HCT116 (cell line): Measurements from ENCODE around the gene ATXN2. TPM values are rescaled to one million over a fixed set of nuclear protein-coding genes. Genes with fewer than 3 reads are reported as not detected.

Experiments
- ATAC-seq: fragments of 200-7000 bp; cut with Tn5 transposase; 2 replicates; pipeline ENCODE4 v1.9.1; 2020; ENCODE audit warnings: mild to moderate bottlenecking, moderate library complexity
- BruUV-seq: library from RNA; stranded (reverse); fragments of 400-500 nt; replicated peaks from 2 replicates; lab custom pipeline; 2021; lab: Mats Ljungman, UMichigan
- CTCF ChIA-PET: fragments of 300-600 bp; sonication (Branson Sonifier 250); formaldehyde crosslinking; loops from one replicate; lab custom pipeline; 2021; ENCODE audit warnings: antibody characterized with exemption; lab: Charles Lee
- POLR2A ChIA-PET: fragments of 300-600, 350-600 bp; sonication (Branson Sonifier 250); formaldehyde crosslinking; loops from one replicate; lab custom pipeline; 2021; ENCODE audit warnings: antibody characterized with exemption; lab: Charles Lee
- RAD21 ChIA-PET, 2 experiments: fragments of 300-600 bp; sonication (Branson Sonifier 250); formaldehyde crosslinking; loops; one replicate each; lab custom pipeline; 2023; ENCODE audit warnings: low total read pairs in 2 of 2; ENCODE audit not compliant: uncharacterized antibody in 2 of 2, unreplicated experiment in 2 of 2, low non-redundant PET in 1 of 2; lab: Charles Lee
- DNase-seq: peaks from one replicate; pipeline ENCODE4 v3.0.0-alpha.2; 2010; ENCODE audit warnings: low read depth, low spot score
- H2AFZ ChIP-seq: fragments of 200-600 bp; shearing (Covaris generic), sonication (generic); 2 replicates; pipeline ENCODE4 v1.6.1; 2017; ENCODE audit warnings: low read depth, mixed run types, mixed read lengths, antibody characterized with exemption, low read length; ENCODE audit not compliant: poor library complexity, severe bottlenecking
- H3K27ac ChIP-seq: 2 replicates; pipeline ENCODE4 v1.5.1; 2012; ENCODE audit warnings: low read depth, low read length
- H3K27me3 ChIP-seq: fragments of 200-600 bp; sonication (generic); 2 replicates; pipeline ENCODE4 v1.6.1; 2016; ENCODE audit warnings: mixed run types, low read length, mixed read lengths; ENCODE audit not compliant: insufficient read depth
- H3K36me3 ChIP-seq, 2 experiments: fragments of 200-500 bp in 1 of 2; fragments of 200-600 bp in 1 of 2; sonication (Bioruptor generic) in 1 of 2; sonication (generic) in 1 of 2; 2 replicates each; pipeline versions ENCODE4 v1.5.1 to v1.6.1; 2014 to 2016; ENCODE audit warnings: low read length in 2 of 2, inconsistent platforms in 1 of 2, mixed read lengths in 1 of 2, mixed run types in 1 of 2; ENCODE audit not compliant: insufficient read depth in 2 of 2, control insufficient read depth in 1 of 2
- H3K4me1 ChIP-seq, 2 experiments: fragments of 200-600 bp in 1 of 2; sonication (generic) in 1 of 2; 2 replicates each; pipeline versions ENCODE4 v1.5.1 to v1.6.1; 2012 to 2017; ENCODE audit warnings: low read length in 2 of 2, inconsistent platforms in 1 of 2, mild to moderate bottlenecking in 1 of 2, mixed read lengths in 1 of 2, mixed run types in 1 of 2, moderate library complexity in 1 of 2; ENCODE audit not compliant: insufficient read depth in 2 of 2, control insufficient read depth in 1 of 2
- H3K4me2 ChIP-seq: fragments of 200-600 bp; sonication (generic); 2 replicates; pipeline ENCODE4 v1.6.1; 2017; ENCODE audit warnings: mixed run types, low read length, mixed read lengths
- H3K4me3 ChIP-seq, 2 experiments: fragments of 200-600 bp in 1 of 2; sonication (generic) in 1 of 2; replicated peaks in 1 of 2; 2 replicates each; pipeline ENCODE4 v1.5.1; 2011 to 2016; ENCODE audit warnings: low read length in 2 of 2, control low read depth in 1 of 2, low read depth in 1 of 2, mild to moderate bottlenecking in 1 of 2, mixed read lengths in 1 of 2, mixed run types in 1 of 2
- H3K79me2 ChIP-seq: fragments of 200-600 bp; sonication (generic); 2 replicates; pipeline ENCODE4 v1.6.1; 2017; ENCODE audit warnings: mild to moderate bottlenecking, mixed run types, low read length, moderate library complexity, mixed read lengths; ENCODE audit not compliant: insufficient read depth
- H3K9ac ChIP-seq: fragments of 200-600 bp; sonication (generic); 2 replicates; pipeline ENCODE4 v1.6.1; 2016; ENCODE audit warnings: low read length, mixed read lengths
- H3K9me2 ChIP-seq: fragments of 200-600 bp; sonication (generic), shearing (Covaris generic); 2 replicates; pipeline ENCODE4 v1.6.1; 2017; ENCODE audit warnings: mixed run types, mild to moderate bottlenecking, moderate library complexity; ENCODE audit not compliant: insufficient read depth
- H3K9me3 ChIP-seq, 2 experiments: fragments of 200-500 bp in 1 of 2; fragments of 200-600 bp in 1 of 2; sonication (Bioruptor generic) in 1 of 2; sonication (generic) in 1 of 2; 2 replicates each; pipeline ENCODE4 v1.6.1; 2014 to 2017; ENCODE audit warnings: low read length in 2 of 2, mixed read lengths in 2 of 2, inconsistent platforms in 1 of 2, low read depth in 1 of 2, mild to moderate bottlenecking in 1 of 2, mixed run types in 1 of 2, moderate library complexity in 1 of 2; ENCODE audit not compliant: control insufficient read depth in 1 of 2, insufficient read depth in 1 of 2
- H4K20me1 ChIP-seq: fragments of 200-600 bp; sonication (generic), shearing (Covaris generic); 2 replicates; pipeline ENCODE4 v1.6.1; 2017; ENCODE audit warnings: mixed run types, mild to moderate bottlenecking, moderate library complexity; ENCODE audit not compliant: insufficient read depth
- ATF3 ChIP-seq: IDR thresholded peaks from 2 replicates; pipeline ENCODE4 v1.6.1; 2012
- CBX3 ChIP-seq: IDR thresholded peaks from 2 replicates; pipeline ENCODE4 v1.6.1; 2012; ENCODE audit warnings: low read depth
- CEBPB ChIP-seq: IDR thresholded peaks from 2 replicates; pipeline ENCODE4 v1.6.1; 2012; ENCODE audit warnings: low read depth
- CTCF ChIP-seq, 3 experiments: fragments of 200-600 bp in 1 of 3; sonication (generic) in 1 of 3; IDR thresholded peaks in 2 of 3; conservative IDR thresholded peaks in 1 of 3; 2 replicates each; pipeline ENCODE4 v1.5.1; 2012 to 2017; ENCODE audit warnings: low read depth in 2 of 3, low read length in 2 of 3, antibody characterized with exemption in 1 of 3, borderline replicate concordance in 1 of 3, control low read depth in 1 of 3, mild to moderate bottlenecking in 1 of 3, mixed read lengths in 1 of 3, mixed run types in 1 of 3, moderate library complexity in 1 of 3; ENCODE audit not compliant: insufficient read depth in 1 of 3
- EGR1 ChIP-seq: IDR thresholded peaks from 2 replicates; pipeline ENCODE4 v1.6.1; 2012; ENCODE audit warnings: low read depth
- ELF1 ChIP-seq: IDR thresholded peaks from 2 replicates; pipeline ENCODE4 v1.6.1; 2012; ENCODE audit warnings: low read depth, borderline replicate concordance
- EZH2phosphoT487 ChIP-seq: fragments of 200-600 bp; IDR thresholded peaks from 2 replicates; pipeline ENCODE4 v1.6.1; 2018; ENCODE audit warnings: antibody characterized with exemption, borderline replicate concordance
- FOSL1 ChIP-seq: IDR thresholded peaks from 2 replicates; pipeline ENCODE4 v1.6.1; 2012; ENCODE audit warnings: low read depth
- JUND ChIP-seq: IDR thresholded peaks from 2 replicates; pipeline ENCODE4 v1.6.1; 2012
- MAX ChIP-seq: IDR thresholded peaks from 2 replicates; pipeline ENCODE4 v1.6.1; 2012
- POLR2A ChIP-seq: IDR thresholded peaks from 2 replicates; pipeline ENCODE4 v1.7.0; 2011; ENCODE audit warnings: borderline replicate concordance; ENCODE audit not compliant: insufficient read depth, insufficient read length; ENCODE audit errors: extremely low read depth
- SIN3A ChIP-seq: IDR thresholded peaks from 2 replicates; pipeline ENCODE4 v1.6.1; 2012; ENCODE audit warnings: low read depth
- SP1 ChIP-seq: IDR thresholded peaks from 2 replicates; pipeline ENCODE4 v1.6.1; 2012; ENCODE audit warnings: low read depth
- TCF7L2 ChIP-seq: IDR thresholded peaks from 2 replicates; pipeline ENCODE4 v1.7.0; 2011; ENCODE audit warnings: borderline replicate concordance, inconsistent platforms; ENCODE audit not compliant: insufficient read depth, insufficient read length; ENCODE audit errors: extremely low read depth
- YY1 ChIP-seq: IDR thresholded peaks from 2 replicates; pipeline ENCODE4 v1.6.1; 2011; ENCODE audit warnings: low read length, low read depth, moderate library complexity, mild to moderate bottlenecking; ENCODE audit not compliant: insufficient replicate concordance; ENCODE audit errors: extremely low read depth
- ZFX ChIP-seq: fragments of 450-650 bp; IDR thresholded peaks from 2 replicates; pipeline ENCODE4 v1.6.1; 2017
- ZNF274 ChIP-seq: fragments of 200-500 bp; sonication (Bioruptor generic); IDR thresholded peaks from 2 replicates; pipeline ENCODE4 v1.6.1; 2014; ENCODE audit warnings: mild to moderate bottlenecking, low read depth, low read length, inconsistent platforms
- intact Hi-C: fragments of 100-400 bp; cut with micrococcal nuclease; formaldehyde crosslinking; loops from 2 replicates; pipeline ENCODE4 v1.10.0; 2022
- total RNA-seq: library from RNA; stranded (reverse); gene quantifications from one replicate; pipeline ENCODE4 v1.2.1, GENCODE V29; 2021; ENCODE audit not compliant: unreplicated experiment

Gene ATXN2
- total RNA-seq, 1 experiment from 2014 or later = 72.7 TPM

GRCh38 chr12:111640506-111640905 is 41.4 kb upstream of the ATXN2 start:
- H3K9me3 ChIP-seq = no peaks in the 10 kb centered on the region
- no peak overlapping the region for H3K4me2 ChIP-seq
- H3K4me3 ChIP-seq = no peak overlapping the region
- RAD21 ChIA-PET = no interaction called here
- H3K4me1 ChIP-seq = peaks cover 0 to 3% of the 10 kb centered on the region in 2 experiments; a peak in 2 of 4 replicates
- ATAC-seq (no peak), DNase-seq (no peak)
- H3K9me2 ChIP-seq = no peaks in the 10 kb centered on the region
- intact Hi-C loops = no loop called here
- H2AFZ ChIP-seq = no peak overlapping the region
- POLR2A ChIA-PET = no interaction called here
- CTCF ChIA-PET = no interaction called here
- peaks cover 3 to 4% of the 10 kb centered on the region in 2 experiments; a peak in 1 of 4 replicates for H3K36me3 ChIP-seq
- TF ChIP-seq TCF7L2 (no peak), ATF3 (no peak), FOSL1 (no peak), ZFX (no peak), YY1 (no peak), CBX3 (no peak), ZNF274 (no peak), SP1 (no peak)
- no peaks in the 10 kb centered on the region for H3K79me2 ChIP-seq
- no TSS peak for BruUV-seq
- H3K27ac ChIP-seq = no peak overlapping the region
- no peaks in the 10 kb centered on the region for H3K27me3 ChIP-seq
- H4K20me1 ChIP-seq = no peaks in the 10 kb centered on the region
- H3K9ac ChIP-seq = no peak overlapping the region

- Histone ChIP-seq H3K4me3 (no peak overlapping the region), H3K36me3 (peaks cover 0 to 2% of the 10 kb centered on the region in 2 experiments; a peak in 1 of 4 replicates), H3K27ac (no peak overlapping the region), H3K79me2 (no peaks in the 10 kb centered on the region), H3K4me1 (no peaks in the 10 kb centered on the region; a peak in 1 of 4 replicates), H3K9me3 (no peaks in the 10 kb centered on the region), H4K20me1 (no peaks in the 10 kb centered on the region), H3K9ac (no peak overlapping the region), H3K4me2 (no peak overlapping the region), H3K9me2 (no peaks in the 10 kb centered on the region), H2AFZ (no peak overlapping the region), H3K27me3 (no peaks in the 10 kb centered on the region)
- ChIA-PET RAD21 (no interaction called here), POLR2A (no interaction called here), CTCF (no interaction called here)
- DNase-seq (no peak), ATAC-seq (no peak)
- intact Hi-C loops = no loop called here
- no TSS peak for BruUV-seq
- no peak for TF ChIP-seq CTCF (IDR thresholded peaks at IDR 0.05 in 2 of 3, conservative IDR thresholded peaks at IDR 0.05 in 1 of 3; ENCODE audit: borderline replicate concordance in 1 of 3, insufficient read depth in 1 of 3, low read depth in 2 of 3, low read length in 2 of 3)
- TF ChIP-seq ELF1 = no peak
- no peak for TF ChIP-seq FOSL1
- no peak for TF ChIP-seq EZH2phosphoT487
- TF ChIP-seq SP1 = no peak
- TF ChIP-seq CBX3 = no peak
- TF ChIP-seq CEBPB = no peak
- TF ChIP-seq POLR2A = no peak
- TF ChIP-seq TCF7L2 = no peak
- TF ChIP-seq SIN3A = no peak
- TF ChIP-seq JUND = no peak
- TF ChIP-seq EGR1 = no peak
- TF ChIP-seq MAX = no peak
- TF ChIP-seq YY1 = no peak
Measured at GRCh38 chr12:111638556-111638955, 39.4 kb upstream of the ATXN2 start.
